LNCaP clone FGC (cell line): ENCODE results near the gene TSPAN1.

ENCODE experiments used
- DNase-seq: peaks from one replicate; pipeline ENCODE4 v3.0.0-alpha.2; 2011; ENCODE audit warnings: low read depth
- H3K4me3 ChIP-seq: 2 replicates; pipeline ENCODE4 v1.5.1; 2011; ENCODE audit warnings: mild to moderate bottlenecking, low read depth, low read length, control low read depth
- TF ChIP-seq, protein P1 (sequence below): IDR thresholded peaks from 2 replicates; pipeline ENCODE4 v1.5.1; 2012; ENCODE audit warnings: mild to moderate bottlenecking; ENCODE audit not compliant: control insufficient read depth, insufficient read depth; ENCODE audit errors: extremely low read depth

TSPAN1 gene

DNA sequence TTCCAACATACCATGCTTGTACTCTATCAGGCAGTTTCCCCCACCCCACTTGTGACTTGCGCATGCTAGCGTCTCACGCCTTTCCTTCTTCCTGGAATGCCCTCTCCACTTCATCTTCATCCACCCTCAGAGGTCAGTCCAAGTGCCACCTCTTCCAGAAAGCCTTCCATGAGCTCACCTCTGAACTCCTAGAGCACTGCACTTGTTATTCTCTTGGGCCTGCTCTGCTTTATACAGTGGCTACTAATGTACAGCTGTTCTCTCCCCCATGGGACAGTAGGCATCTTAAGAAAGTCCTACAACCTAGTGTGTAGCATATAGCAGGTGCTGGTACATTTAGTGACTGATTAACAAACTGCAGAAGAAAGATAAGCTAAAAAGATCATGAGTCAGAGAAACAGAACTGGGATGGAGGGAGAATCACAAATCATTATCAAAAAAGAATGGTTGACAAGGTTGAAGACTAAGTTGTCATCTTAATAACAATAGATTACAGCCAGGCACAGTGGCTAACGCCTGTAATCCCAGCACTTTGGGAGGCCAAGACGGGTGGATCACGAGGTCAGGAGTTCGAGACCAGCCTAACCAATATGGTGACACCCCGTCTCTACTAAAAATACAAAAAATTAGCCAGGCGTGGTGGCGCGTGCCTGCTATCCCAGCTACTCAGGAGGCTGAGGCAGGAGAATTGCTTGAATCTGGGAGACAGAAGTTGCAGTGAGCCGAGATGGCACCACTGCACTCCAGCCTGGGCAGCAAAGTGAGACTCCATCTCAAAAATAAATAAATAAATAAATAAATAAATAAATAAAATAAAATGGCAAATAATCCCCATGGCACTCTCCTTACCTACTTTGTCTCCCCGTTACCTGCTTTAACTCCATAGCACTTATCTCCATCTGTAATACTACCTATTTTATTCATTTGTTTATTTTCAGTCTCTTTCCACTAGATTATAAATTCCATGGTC, 16.3 kb upstream of the TSPAN1 start:
- no peak for DNase-seq
- TF ChIP-seq, protein P1, sequence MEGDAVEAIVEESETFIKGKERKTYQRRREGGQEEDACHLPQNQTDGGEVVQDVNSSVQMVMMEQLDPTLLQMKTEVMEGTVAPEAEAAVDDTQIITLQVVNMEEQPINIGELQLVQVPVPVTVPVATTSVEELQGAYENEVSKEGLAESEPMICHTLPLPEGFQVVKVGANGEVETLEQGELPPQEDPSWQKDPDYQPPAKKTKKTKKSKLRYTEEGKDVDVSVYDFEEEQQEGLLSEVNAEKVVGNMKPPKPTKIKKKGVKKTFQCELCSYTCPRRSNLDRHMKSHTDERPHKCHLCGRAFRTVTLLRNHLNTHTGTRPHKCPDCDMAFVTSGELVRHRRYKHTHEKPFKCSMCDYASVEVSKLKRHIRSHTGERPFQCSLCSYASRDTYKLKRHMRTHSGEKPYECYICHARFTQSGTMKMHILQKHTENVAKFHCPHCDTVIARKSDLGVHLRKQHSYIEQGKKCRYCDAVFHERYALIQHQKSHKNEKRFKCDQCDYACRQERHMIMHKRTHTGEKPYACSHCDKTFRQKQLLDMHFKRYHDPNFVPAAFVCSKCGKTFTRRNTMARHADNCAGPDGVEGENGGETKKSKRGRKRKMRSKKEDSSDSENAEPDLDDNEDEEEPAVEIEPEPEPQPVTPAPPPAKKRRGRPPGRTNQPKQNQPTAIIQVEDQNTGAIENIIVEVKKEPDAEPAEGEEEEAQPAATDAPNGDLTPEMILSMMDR: no peak
- H3K4me3 ChIP-seq: no peak overlapping the region

DNA sequence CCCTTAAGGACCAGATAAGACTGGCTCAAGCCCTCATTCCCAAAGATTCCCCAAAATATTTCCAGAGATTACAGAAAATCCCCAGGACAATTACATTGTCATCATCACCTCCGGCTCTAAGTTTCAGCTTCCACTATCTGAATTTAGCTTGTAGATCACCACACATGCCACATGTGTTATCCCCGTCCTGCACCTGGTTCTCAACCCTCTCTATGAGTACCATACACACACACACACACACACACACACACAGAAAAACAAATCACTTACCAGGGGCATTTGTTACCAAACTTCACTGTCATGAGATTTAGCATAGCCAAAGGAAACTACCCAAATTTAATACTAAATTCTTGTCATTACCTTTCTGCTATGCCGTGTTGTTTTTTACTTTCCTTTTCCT, 15.4 kb upstream of the TSPAN1 start:
- TF ChIP-seq, protein P1: no peak
- no peak for DNase-seq
- no peak overlapping the region for H3K4me3 ChIP-seq

DNA sequence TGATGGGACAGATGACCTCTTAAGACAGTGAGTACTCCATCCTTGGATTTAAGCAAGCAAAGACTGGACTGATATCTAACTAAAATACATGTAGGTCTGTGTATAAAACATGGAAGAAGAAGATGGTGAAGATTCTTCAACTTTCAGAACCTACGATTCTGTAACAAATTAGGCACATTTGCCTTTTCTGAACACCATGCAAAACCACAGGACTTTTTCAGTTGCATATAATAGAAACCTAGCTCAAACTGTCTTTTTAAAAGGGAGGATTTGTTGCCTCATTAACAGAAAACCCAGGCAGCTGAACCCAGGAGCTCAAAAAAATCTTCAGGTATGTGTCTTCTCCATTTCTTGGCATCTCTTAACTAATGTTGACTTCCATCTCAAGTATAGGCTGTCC, 14.7 kb upstream of the TSPAN1 start:
- DNase-seq: no peak
- TF ChIP-seq, protein P1: no peak
- no peak overlapping the region for H3K4me3 ChIP-seq

DNA sequence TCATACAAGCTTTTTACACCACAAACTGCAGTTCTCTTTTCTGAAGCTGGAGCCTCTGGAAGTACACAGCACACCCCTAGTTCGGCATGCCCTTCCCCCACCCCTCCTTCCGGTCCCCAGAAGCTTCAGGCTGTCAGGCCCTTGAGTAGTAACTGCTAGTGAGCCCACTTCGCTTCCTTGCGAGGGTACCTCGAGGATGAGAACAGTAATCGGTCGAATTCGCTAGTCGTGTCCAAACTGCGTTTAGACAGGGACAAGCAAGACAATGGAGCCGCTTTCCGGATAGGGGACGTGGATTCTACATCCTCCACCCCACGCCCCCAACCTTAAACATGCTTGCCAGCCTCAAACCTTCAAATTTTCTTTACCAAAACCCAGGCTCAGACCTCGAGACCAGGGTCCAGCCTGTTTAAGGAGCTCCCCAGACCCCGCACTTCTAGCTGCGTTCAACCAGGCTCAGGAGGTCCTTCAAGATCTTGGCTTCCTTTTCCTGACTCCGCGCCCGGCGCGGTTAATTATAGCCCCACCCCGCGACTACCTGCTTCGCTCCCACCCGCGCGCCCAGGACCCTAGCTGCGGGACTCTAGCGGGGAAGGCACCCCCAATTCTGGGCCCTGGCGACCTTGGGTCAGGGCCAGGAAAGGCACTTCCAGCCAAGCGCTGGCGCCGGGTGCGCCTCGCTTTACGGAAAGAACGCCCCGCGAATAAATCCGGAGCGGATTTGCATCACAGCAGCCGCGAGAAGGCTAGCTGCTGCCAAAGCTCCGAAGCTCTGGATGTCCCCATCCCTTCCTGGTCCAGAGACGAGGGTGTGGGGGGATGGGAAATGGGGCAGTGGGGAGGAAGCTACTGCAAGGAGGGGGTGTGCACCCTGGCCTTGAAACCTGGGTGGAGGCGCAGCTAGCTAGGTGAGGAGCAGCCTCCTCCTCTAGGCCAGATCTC, 8.1 kb upstream of the TSPAN1 start:
- no peak overlapping the region for H3K4me3 ChIP-seq
- DNase-seq: no peak
- TF ChIP-seq, protein P1: no peak

DNA sequence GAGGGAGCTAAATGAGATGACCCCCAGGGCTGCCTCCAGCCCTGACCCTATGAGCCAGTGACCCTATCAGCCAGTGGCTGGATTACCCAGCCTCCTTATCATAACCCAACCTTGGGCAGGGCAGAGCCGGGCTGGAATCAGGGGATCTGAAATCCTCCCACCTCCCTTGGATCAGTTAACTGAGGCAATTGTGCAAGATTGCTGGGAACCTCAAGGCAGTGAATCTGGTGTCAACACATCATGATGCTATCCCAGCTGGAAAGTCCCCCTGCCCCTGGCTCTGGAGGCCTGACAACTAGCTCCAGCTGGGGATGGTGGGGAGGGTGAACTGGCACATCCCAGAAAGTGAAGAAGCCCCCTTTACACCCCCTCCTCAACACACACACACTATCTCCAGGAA, 6.4 kb upstream of the TSPAN1 start:
- H3K4me3 ChIP-seq: no peak overlapping the region
- no peak for DNase-seq
- TF ChIP-seq, protein P1: no peak

DNA sequence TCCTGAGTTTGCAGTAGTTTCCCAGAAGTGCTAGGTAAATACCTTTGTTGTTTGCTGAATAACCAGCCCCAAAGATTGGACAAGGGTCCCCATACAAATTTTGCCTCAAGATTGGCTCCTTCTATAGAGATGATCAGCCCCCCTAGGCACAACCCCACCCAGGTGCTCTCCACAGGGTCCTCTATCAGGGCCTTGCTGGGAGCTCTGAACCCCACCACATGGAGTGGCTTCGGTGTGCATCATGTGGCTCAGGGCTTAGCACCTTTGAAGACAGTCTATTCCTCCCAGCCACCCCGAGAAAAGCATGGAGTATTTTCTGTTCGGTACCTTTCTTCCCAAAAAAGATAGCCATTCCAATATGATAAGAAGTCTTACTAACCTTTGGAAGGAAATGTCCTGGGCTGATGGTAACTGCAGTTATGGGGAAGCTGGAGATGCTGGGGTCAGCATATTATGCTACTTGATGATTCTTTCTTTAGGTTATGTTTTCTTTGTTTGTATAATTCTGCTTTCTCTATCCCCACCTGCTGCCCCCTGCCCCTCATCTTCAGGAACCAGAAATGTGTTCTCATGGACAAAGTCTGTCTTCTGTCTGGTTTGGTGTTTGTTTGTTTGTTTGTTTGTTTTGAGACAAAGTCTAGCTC, 5.0 kb upstream of the TSPAN1 start:
- no peak overlapping the region for H3K4me3 ChIP-seq
- TF ChIP-seq, protein P1: no peak
- DNase-seq: no peak
